H9 (cell line): ENCODE measurements around the gene ESRP2. TPM values are rescaled to one million over a fixed set of nuclear protein-coding genes. Genes with fewer than 3 reads are reported as not detected.

Source experiments
- DNase-seq: peaks from one replicate; pipeline ENCODE4 v3.0.0-alpha.2; 2017
- H2AFZ ChIP-seq: one replicate; pipeline ENCODE4 v1.6.1; 2013; ENCODE audit warnings: mild to moderate bottlenecking, low read length, control low read depth, moderate library complexity
- H2AK5ac ChIP-seq: 2 replicates; pipeline ENCODE4 v1.6.1; 2013; ENCODE audit warnings: low read length, control low read depth, mixed read lengths; ENCODE audit not compliant: insufficient read length
- H2BK120ac ChIP-seq: one replicate; pipeline ENCODE4 v1.6.1; 2013; ENCODE audit warnings: low read depth, mild to moderate bottlenecking, low read length, control low read depth, inconsistent platforms; ENCODE audit not compliant: poor library complexity, severe bottlenecking
- H2BK12ac ChIP-seq: 2 replicates; pipeline ENCODE4 v1.6.1; 2013; ENCODE audit warnings: low read length, control low read depth, mixed read lengths, low read depth; ENCODE audit not compliant: insufficient read length
- H2BK15ac ChIP-seq: 2 replicates; pipeline ENCODE4 v1.6.1; 2013; ENCODE audit warnings: low read depth, low read length, control low read depth
- H2BK20ac ChIP-seq: one replicate; pipeline ENCODE4 v1.6.1; 2013; ENCODE audit warnings: low read depth, mild to moderate bottlenecking, low read length, control low read depth, inconsistent platforms; ENCODE audit not compliant: poor library complexity, severe bottlenecking
- H2BK5ac ChIP-seq: 2 replicates; pipeline ENCODE4 v1.6.1; 2013; ENCODE audit warnings: low read length, control low read depth, mixed read lengths; ENCODE audit not compliant: insufficient read length
- H3K14ac ChIP-seq: 2 replicates; pipeline ENCODE4 v1.6.1; 2013; ENCODE audit warnings: low read length, control low read depth; ENCODE audit not compliant: insufficient read depth
- H3K18ac ChIP-seq: 2 replicates; pipeline ENCODE4 v1.6.1; 2013; ENCODE audit warnings: low read depth, mild to moderate bottlenecking, mixed read lengths, low read length, control low read depth; ENCODE audit not compliant: insufficient read length
- H3K23ac ChIP-seq: 2 replicates; pipeline ENCODE4 v1.6.1; 2013; ENCODE audit warnings: low read length, control low read depth, mixed read lengths, low read depth; ENCODE audit not compliant: insufficient read length
- H3K23me2 ChIP-seq: 2 replicates; pipeline ENCODE4 v1.6.1; 2013; ENCODE audit warnings: low read depth, mild to moderate bottlenecking, mixed read lengths, low read length, control low read depth; ENCODE audit not compliant: insufficient read length, poor library complexity, severe bottlenecking
- H3K27ac ChIP-seq: 2 replicates; pipeline ENCODE4 v1.5.1; 2013; ENCODE audit warnings: low read length, control low read depth, mixed read lengths, low read depth; ENCODE audit not compliant: insufficient read length
- H3K27me3 ChIP-seq: 2 replicates; pipeline ENCODE4 v1.6.1; 2013; ENCODE audit warnings: low read length, control low read depth, inconsistent platforms; ENCODE audit not compliant: insufficient read depth
- H3K4ac ChIP-seq: 2 replicates; pipeline ENCODE4 v1.6.1; 2013; ENCODE audit warnings: low read depth, mild to moderate bottlenecking, control low read depth, inconsistent platforms, low read length, moderate library complexity
- H3K4me1 ChIP-seq: 2 replicates; pipeline ENCODE4 v1.6.1; 2013; ENCODE audit warnings: low read length, control low read depth, inconsistent platforms; ENCODE audit not compliant: insufficient read depth
- H3K4me2 ChIP-seq: 2 replicates; pipeline ENCODE4 v1.6.1; 2013; ENCODE audit warnings: low read length, control low read depth, mixed read lengths; ENCODE audit not compliant: insufficient read length, insufficient read depth
- H3K56ac ChIP-seq: 2 replicates; pipeline ENCODE4 v1.6.1; 2013; ENCODE audit warnings: low read depth, mild to moderate bottlenecking, mixed read lengths, low read length, control low read depth; ENCODE audit not compliant: insufficient read length
- H3K79me1 ChIP-seq: 2 replicates; pipeline ENCODE4 v1.6.1; 2013; ENCODE audit warnings: low read depth, mild to moderate bottlenecking, moderate library complexity, low read length, control low read depth, inconsistent platforms; ENCODE audit not compliant: insufficient read depth, poor library complexity, severe bottlenecking
- H3K79me2 ChIP-seq: 2 replicates; pipeline ENCODE4 v1.6.1; 2013; ENCODE audit warnings: low read length, control low read depth, inconsistent platforms; ENCODE audit not compliant: insufficient read depth
- H3K9ac ChIP-seq: 2 replicates; pipeline ENCODE4 v1.6.1; 2013; ENCODE audit warnings: low read length, control low read depth, mixed read lengths; ENCODE audit not compliant: insufficient read length; ENCODE audit errors: extremely low read depth
- H3K9me3 ChIP-seq: one replicate; pipeline ENCODE4 v1.6.1; 2013; ENCODE audit warnings: low read depth, low read length, inconsistent platforms; ENCODE audit not compliant: control insufficient read depth
- H3T11ph ChIP-seq: one replicate; pipeline ENCODE4 v1.6.1; 2013; ENCODE audit warnings: mild to moderate bottlenecking, low read length, control low read depth, inconsistent platforms
- H4K20me1 ChIP-seq: one replicate; pipeline ENCODE4 v1.6.1; 2013; ENCODE audit not compliant: control insufficient read depth, insufficient read length, insufficient read depth
- H4K5ac ChIP-seq: 2 replicates; pipeline ENCODE4 v1.6.1; 2013; ENCODE audit warnings: low read depth, mild to moderate bottlenecking, mixed read lengths, low read length, control low read depth; ENCODE audit not compliant: insufficient read length
- H4K8ac ChIP-seq: replicated peaks from 2 replicates; pipeline ENCODE4 v1.6.1; 2013; ENCODE audit warnings: low read length, control low read depth, mixed read lengths, low read depth; ENCODE audit not compliant: insufficient read length
- H4K91ac ChIP-seq: 2 replicates; pipeline ENCODE4 v1.6.1; 2013; ENCODE audit warnings: low read depth, mild to moderate bottlenecking, moderate library complexity, mixed read lengths, low read length, control low read depth; ENCODE audit not compliant: insufficient read length
- H3K27ac Mint-ChIP-seq, 3 experiments: 2 replicates in 2 of 3; 3 replicates in 1 of 3; pipeline ENCODE4 v1.8.0; 2020 to 2021; ENCODE audit warnings: mixed read lengths in 3 of 3, mild to moderate bottlenecking in 1 of 3, moderate library complexity in 1 of 3
- H3K27me3 Mint-ChIP-seq: 2 replicates; pipeline ENCODE4 v1.8.0; 2021; ENCODE audit warnings: low read depth, mild to moderate bottlenecking, moderate library complexity, mixed read lengths
- H3K36me3 Mint-ChIP-seq, 3 experiments: 2 replicates in 2 of 3; 3 replicates in 1 of 3; pipeline ENCODE4 v1.8.0; 2020 to 2021; ENCODE audit warnings: low read depth in 3 of 3, mixed read lengths in 3 of 3; ENCODE audit not compliant: insufficient read depth in 1 of 3
- H3K4me1 Mint-ChIP-seq, 2 experiments: 2 replicates each; pipeline ENCODE4 v1.8.0; 2020; ENCODE audit warnings: mixed read lengths in 2 of 2
- H3K4me3 Mint-ChIP-seq, 2 experiments: 2 replicates in 1 of 2; 3 replicates in 1 of 2; pipeline ENCODE4 v1.8.0; 2020 to 2021; ENCODE audit warnings: mild to moderate bottlenecking in 2 of 2, mixed read lengths in 2 of 2, moderate library complexity in 1 of 2
- H3K9me3 Mint-ChIP-seq, 2 experiments: 2 replicates in 1 of 2; 3 replicates in 1 of 2; pipeline ENCODE4 v1.8.0; 2020; ENCODE audit warnings: mild to moderate bottlenecking in 2 of 2, mixed read lengths in 2 of 2, moderate library complexity in 1 of 2
- CTCF ChIP-seq: fragments of 200-600 bp; sonication (generic); conservative IDR thresholded peaks from 3 replicates; pipeline ENCODE4 v1.8.0; 2021; ENCODE audit warnings: antibody characterized with exemption, mild to moderate bottlenecking
- WGBS: extraction: QIAGEN DNeasy Blood & Tissue Kit; methylation state at CpG from one replicate; pipeline ENCODE4 v1.1.7; 2013; ENCODE audit warnings: missing lambda C conversion rate, low lambda C conversion rate, mixed read lengths; ENCODE audit not compliant: insufficient read length; ENCODE audit errors: extremely low coverage; 5-methylcytosine and 5-hydroxymethylcytosine counted together
- total RNA-seq: library from RNA; stranded (reverse); gene quantifications from 2 replicates; pipeline ENCODE4 v1.2.1, GENCODE V29; 2021

ESRP2 gene
- total RNA-seq, 1 experiment from 2014 or later = 59.5 TPM

DNA sequence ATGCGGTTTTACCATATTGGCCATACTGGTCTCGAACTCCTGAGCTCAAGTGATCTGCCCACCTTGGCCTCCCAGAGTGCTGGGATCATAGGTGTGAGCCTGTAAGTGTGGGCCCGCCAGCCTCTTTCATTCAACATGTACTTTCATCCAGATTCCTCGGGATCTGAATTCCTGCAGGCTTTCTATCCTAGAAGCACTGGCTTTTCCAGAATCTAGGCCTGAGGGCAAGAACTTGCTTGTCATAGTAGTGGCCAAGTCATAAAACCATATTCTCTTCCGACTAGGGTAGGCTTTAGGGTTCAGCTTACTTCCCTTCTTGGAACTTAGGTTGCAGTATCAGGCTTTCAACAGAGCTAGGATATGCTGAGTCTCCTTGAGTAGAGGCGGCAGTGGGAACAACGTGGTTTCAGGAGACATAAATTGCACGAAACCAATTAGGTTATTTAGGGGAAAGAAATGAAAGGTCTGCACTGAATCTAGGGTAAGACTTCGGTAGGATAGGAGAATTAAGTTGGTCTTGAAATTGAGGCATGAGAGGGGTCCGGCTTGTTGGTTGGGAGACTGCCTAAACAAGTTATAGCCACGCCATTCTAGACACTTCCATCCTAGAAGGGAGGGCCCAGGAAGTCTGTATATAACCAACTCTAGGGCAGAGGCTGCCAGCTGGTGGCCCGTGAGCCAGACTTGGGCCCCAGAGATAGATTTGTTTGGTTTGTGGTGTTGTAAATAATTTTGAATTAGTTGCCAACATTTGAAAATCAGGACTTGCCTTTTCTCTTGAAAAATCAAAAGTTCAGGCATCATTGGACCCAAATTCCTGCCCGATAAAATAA is 44.0 kb upstream of the ESRP2 start:
- Histone ChIP-seq H2BK5ac (no peak overlapping the region), H2BK120ac (no peak overlapping the region), H3K79me1 (no peaks in the 10 kb centered on the region), H3K23me2 (no peaks in the 10 kb centered on the region), H4K5ac (no peak overlapping the region), H4K91ac (no peak overlapping the region), H3K4ac (no peak overlapping the region), H3K18ac (no peak overlapping the region), H2AFZ (no peak overlapping the region), H4K8ac (no peak overlapping the region), H3T11ph (no peak overlapping the region), H3K4me1 (no peaks in the 10 kb centered on the region), H2BK15ac (no peak overlapping the region), H3K9me3 (no peaks in the 10 kb centered on the region), H3K27ac (no peak overlapping the region), H3K27me3 (no peaks in the 10 kb centered on the region), H2BK12ac (no peak overlapping the region), H4K20me1 (no peaks in the 10 kb centered on the region), H3K9ac (no peak overlapping the region), H3K14ac (no peak overlapping the region), H2BK20ac (no peak overlapping the region), H3K4me2 (no peak overlapping the region), H2AK5ac (no peak overlapping the region), H3K56ac (no peak overlapping the region), H3K79me2 (no peaks in the 10 kb centered on the region), H3K23ac (no peak overlapping the region)
- Mint-ChIP-seq H3K4me1 (peaks cover 1 to 5% of the 10 kb centered on the region in 2 experiments; a peak in 2 of 4 replicates), H3K36me3 (peaks cover 3 to 21% (median 9%) of the 10 kb centered on the region in 3 experiments; a peak in 5 of 7 replicates), H3K27ac (peak overlapping the region in 2 of 3 experiments; percentile 3 to 4; a peak in 3 of 7 replicates), H3K4me3 (no peak overlapping the region), H3K27me3 (no peaks in the 10 kb centered on the region), H3K9me3 (no peaks in the 10 kb centered on the region)
- no peak for DNase-seq
- no peak for TF ChIP-seq CTCF
- whole genome bisulfite sequencing = no CpG with 5 or more reads among the region's 13 CpGs
